Liver (tissue), 9 donors: ENCODE measurements around the gene ADAMTS2. TPM values are rescaled to one million over a fixed set of nuclear protein-coding genes. Genes with fewer than 3 reads are reported as not detected.
A peak's percentile ranks its signal among the peaks of the same experiment; 100 is the strongest.

Experiments
- DNase-seq: peaks from one replicate; pipeline ENCODE4 v3.0.0-alpha.2; 2017; ENCODE audit warnings: low spot score
- H3K27ac ChIP-seq, 2 donors: one replicate each; pipeline ENCODE4 v1.7.0; 2013; ENCODE audit warnings: inconsistent platforms in 2 of 2, low read length in 2 of 2, control low read depth in 1 of 2, low read depth in 1 of 2, mild to moderate bottlenecking in 1 of 2
- H3K27me3 ChIP-seq, 4 donors: one replicate each; pipeline versions ENCODE4 v1.6.1 to v1.7.0; 2013; ENCODE audit warnings: low read length in 3 of 4, inconsistent platforms in 1 of 4, mild to moderate bottlenecking in 1 of 4, moderate library complexity in 1 of 4; ENCODE audit not compliant: control insufficient read depth in 4 of 4, insufficient read depth in 4 of 4
- H3K36me3 ChIP-seq, 4 donors: one replicate each; pipeline versions ENCODE4 v1.6.1 to v1.7.0; 2013; ENCODE audit warnings: low read length in 3 of 4, mild to moderate bottlenecking in 3 of 4, low read depth in 1 of 4, moderate library complexity in 1 of 4; ENCODE audit not compliant: control insufficient read depth in 4 of 4, insufficient read depth in 3 of 4
- H3K4me1 ChIP-seq, 4 donors: one replicate each; pipeline versions ENCODE4 v1.6.1 to v1.7.0; 2013; ENCODE audit warnings: low read length in 3 of 4, mild to moderate bottlenecking in 3 of 4, moderate library complexity in 1 of 4; ENCODE audit not compliant: control insufficient read depth in 4 of 4, insufficient read depth in 4 of 4
- H3K4me3 ChIP-seq, 3 donors: one replicate each; pipeline versions ENCODE4 v1.6.1 to v1.7.0; 2013; ENCODE audit warnings: low read length in 3 of 3, control low read depth in 1 of 3, low read depth in 1 of 3, mild to moderate bottlenecking in 1 of 3
- H3K9ac ChIP-seq, 2 donors: one replicate each; pipeline ENCODE4 v1.7.0; 2013; ENCODE audit warnings: low read length in 2 of 2, mild to moderate bottlenecking in 2 of 2, moderate library complexity in 2 of 2, control low read depth in 1 of 2, low read depth in 1 of 2
- H3K9me3 ChIP-seq, 4 donors: one replicate each; pipeline versions ENCODE4 v1.6.1 to v1.7.0; 2013; ENCODE audit warnings: low read length in 3 of 4; ENCODE audit not compliant: control insufficient read depth in 4 of 4
- ATF3 ChIP-seq: IDR thresholded peaks from 2 replicates; pipeline ENCODE4 v1.6.1; 2016; ENCODE audit warnings: antibody characterized with exemption
- CTCF ChIP-seq: fragments of 150-350 bp; IDR thresholded peaks from 2 replicates; pipeline ENCODE4 v1.5.1; 2017; ENCODE audit warnings: improper control_type of control experiment, low read depth, low read length; ENCODE audit not compliant: missing input control
- FOXA1 ChIP-seq: IDR thresholded peaks from 2 replicates; pipeline ENCODE4 v1.6.1; 2016; ENCODE audit warnings: antibody characterized with exemption
- FOXA2 ChIP-seq: IDR thresholded peaks from 2 replicates; pipeline ENCODE4 v1.6.1; 2016; ENCODE audit warnings: antibody characterized with exemption
- GABPA ChIP-seq, 2 donors: IDR thresholded peaks in 1 of 2; conservative IDR thresholded peaks in 1 of 2; 2 replicates each; pipeline ENCODE4 v1.6.1; 2016; ENCODE audit warnings: antibody characterized with exemption in 2 of 2, mild to moderate bottlenecking in 1 of 2, moderate library complexity in 1 of 2
- HNF4A ChIP-seq, 2 donors: conservative IDR thresholded peaks; 2 replicates each; pipeline ENCODE4 v1.6.1; 2016; ENCODE audit warnings: antibody characterized with exemption in 2 of 2, mild to moderate bottlenecking in 2 of 2
- HNF4G ChIP-seq: IDR thresholded peaks from 2 replicates; pipeline ENCODE4 v1.6.1; 2016; ENCODE audit warnings: antibody characterized with exemption
- JUND ChIP-seq, 2 donors: IDR thresholded peaks; 2 replicates each; pipeline ENCODE4 v1.6.1; 2016; ENCODE audit warnings: antibody characterized with exemption in 2 of 2
- NR2F2 ChIP-seq: IDR thresholded peaks from 2 replicates; pipeline ENCODE4 v1.6.1; 2016; ENCODE audit warnings: antibody characterized with exemption
- REST ChIP-seq: IDR thresholded peaks from 2 replicates; pipeline ENCODE4 v1.6.1; 2016; ENCODE audit warnings: antibody characterized with exemption, mild to moderate bottlenecking
- RXRA ChIP-seq, 2 donors: IDR thresholded peaks; 2 replicates each; pipeline ENCODE4 v1.6.1; 2017 to 2018; ENCODE audit warnings: antibody characterized with exemption in 2 of 2, mild to moderate bottlenecking in 1 of 2
- SP1 ChIP-seq: IDR thresholded peaks from 2 replicates; pipeline ENCODE4 v1.6.1; 2018; ENCODE audit warnings: antibody characterized with exemption, mild to moderate bottlenecking
- TAF1 ChIP-seq: conservative IDR thresholded peaks from 2 replicates; pipeline ENCODE4 v1.6.1; 2016; ENCODE audit warnings: antibody characterized with exemption, mild to moderate bottlenecking
- YY1 ChIP-seq: IDR thresholded peaks from 2 replicates; pipeline ENCODE4 v1.6.1; 2016; ENCODE audit warnings: antibody characterized with exemption, mild to moderate bottlenecking
- ZBTB33 ChIP-seq: IDR thresholded peaks from 2 replicates; pipeline ENCODE4 v1.6.1; 2016; ENCODE audit warnings: antibody characterized with exemption
- WGBS: extraction: QIAGEN DNeasy Blood & Tissue Kit; methylation state at CpG from one replicate; pipeline ENCODE4 v1.1.7; 2013; 5-methylcytosine and 5-hydroxymethylcytosine counted together
- polyA plus RNA-seq, 2 donors: library from polyadenylated mRNA; stranded (reverse) in 1 of 2; unstranded in 1 of 2; fragments of 200-250 nt in 1 of 2; fragments of >200 nt in 1 of 2; fragmentation: Nextera tagmentation in 1 of 2; extraction: Ambion mirVana in 1 of 2; gene quantifications; one replicate each; pipeline versions ENCODE4 v1.2.1 to v1.2.3, GENCODE V29; 2013 to 2015
- total RNA-seq, 2 donors: library from RNA; depleted of rRNA; stranded (reverse); fragments of >200 nt; gene quantifications; one replicate each; pipeline ENCODE4 v1.2.3, GENCODE V29; 2014
- TF ChIP-seq, protein P1 (sequence below): IDR thresholded peaks from 2 replicates; pipeline ENCODE4 v1.6.1; 2016; ENCODE audit warnings: antibody characterized with exemption
- donor health status: healthy.
- donor health status: healthy.
- donor health status: healthy.
- donor health status: healthy.
- donor health status: healthy.

Gene ADAMTS2
- total and polyA plus RNA-seq, 4 donors, result 2.7 to 24.3 (median 12.0) TPM

- no peak overlapping the region for H3K4me3 ChIP-seq
- H3K9me3 ChIP-seq, result no peaks in the 10 kb centered on the region
- DNase-seq, result no peak
- H3K36me3 ChIP-seq, result no peaks in the 10 kb centered on the region
- no peaks in the 10 kb centered on the region for H3K27me3 ChIP-seq
- TF ChIP-seq RXRA (IDR thresholded peaks at IDR 0.05) (no peak), ATF3 (no peak), TAF1 (no peak), HNF4G (no peak), GABPA (IDR thresholded peaks at IDR 0.05 in 1 of 2, conservative IDR thresholded peaks at IDR 0.05 in 1 of 2) (no peak)
- H3K4me1 ChIP-seq, result no peaks in the 10 kb centered on the region
- peak overlapping the region in 1 of 2 donors; percentile 2 for H3K27ac ChIP-seq
- H3K9ac ChIP-seq, result no peak overlapping the region
- WGBS, result 79% methylated on average over 7 of the region's 7 CpGs
Observed at GRCh38 chr5:179273073-179273435, 72.2 kb downstream of the ADAMTS2 start.

- Histone ChIP-seq H3K4me3 (no peak overlapping the region), H3K9me3 (no peaks in the 10 kb centered on the region), H3K27me3 (no peaks in the 10 kb centered on the region), H3K9ac (no peak overlapping the region), H3K36me3 (no peaks in the 10 kb centered on the region), H3K4me1 (no peaks in the 10 kb centered on the region), H3K27ac (peak overlapping the region in 1 of 2 donors; percentile 2)
- no peak for DNase-seq
- WGBS, result 91% methylated on average over 19 of the region's 19 CpGs
- TF ChIP-seq ZBTB33, result no peak
- TF ChIP-seq TAF1, result no peak
- TF ChIP-seq REST, result no peak
- TF ChIP-seq, protein P1, sequence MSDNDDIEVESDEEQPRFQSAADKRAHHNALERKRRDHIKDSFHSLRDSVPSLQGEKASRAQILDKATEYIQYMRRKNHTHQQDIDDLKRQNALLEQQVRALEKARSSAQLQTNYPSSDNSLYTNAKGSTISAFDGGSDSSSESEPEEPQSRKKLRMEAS, result no peak
- TF ChIP-seq CTCF, result no peak
- TF ChIP-seq FOXA2, result no peak
- no peak for TF ChIP-seq HNF4G
- no peak for TF ChIP-seq NR2F2
- TF ChIP-seq ATF3, result no peak
- TF ChIP-seq SP1, result no peak
- no peak for TF ChIP-seq RXRA (IDR thresholded peaks at IDR 0.05)
- no peak for TF ChIP-seq JUND (IDR thresholded peaks at IDR 0.05)
- TF ChIP-seq GABPA (IDR thresholded peaks at IDR 0.05 in 1 of 2, conservative IDR thresholded peaks at IDR 0.05 in 1 of 2), result no peak
- no peak for TF ChIP-seq YY1
- TF ChIP-seq FOXA1, result no peak
- no peak for TF ChIP-seq HNF4A (conservative IDR thresholded peaks at IDR 0.05)
Observed at GRCh38 chr5:179272326-179273072, 72.8 kb downstream of the ADAMTS2 start.
